ENCODE measurements around the gene C10orf143.
"Not testable (repeated sequence)": the region's sequence is repeated elsewhere in the genome, so short reads cannot be mapped to it uniquely, and the experiment has no call there.

Gene C10orf143

DNA sequence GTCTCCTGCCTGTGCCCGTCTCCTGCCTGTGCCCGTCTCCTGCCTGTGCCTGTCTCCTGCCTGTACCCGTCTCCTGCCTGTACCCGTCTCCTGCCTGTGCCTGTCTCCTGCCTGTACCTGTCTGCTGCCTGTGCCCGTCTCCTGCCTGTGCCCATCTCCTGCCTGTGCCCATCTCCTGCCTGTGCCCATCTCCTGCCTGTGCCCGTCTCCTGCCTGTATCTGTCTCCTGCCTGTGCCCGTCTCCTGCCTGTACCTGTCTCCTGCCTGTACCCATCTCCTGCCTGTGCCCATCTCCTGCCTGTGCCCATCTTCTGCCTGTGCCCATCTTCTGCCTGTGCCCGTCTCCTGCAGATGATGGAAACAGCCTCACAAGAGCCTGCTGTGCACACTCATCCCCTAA, 86.3 kb downstream of the C10orf143 start:
- H3K36me3 Mint-ChIP-seq (ENCODE audit: low read depth); H3K4me3 Mint-ChIP-seq; H3K9me3 Mint-ChIP-seq; H3K27me3 Mint-ChIP-seq; H3K27ac Mint-ChIP-seq; H3K4me1 Mint-ChIP-seq (ENCODE audit: low read depth); DNase-seq: not testable (repeated sequence)

GRCh38 chr10:130023454-130024230, 87.0 kb downstream of the C10orf143 start:
- Mint-ChIP-seq H3K27ac (no peak overlapping the region), H3K36me3 (ENCODE audit: low read depth) (no peaks in the 10 kb centered on the region), H3K27me3 (no peaks in the 10 kb centered on the region), H3K4me3 (no peak overlapping the region), H3K4me1 (ENCODE audit: low read depth) (no peaks in the 10 kb centered on the region), H3K9me3 (no peaks in the 10 kb centered on the region)
- no peak for DNase-seq

DNA sequence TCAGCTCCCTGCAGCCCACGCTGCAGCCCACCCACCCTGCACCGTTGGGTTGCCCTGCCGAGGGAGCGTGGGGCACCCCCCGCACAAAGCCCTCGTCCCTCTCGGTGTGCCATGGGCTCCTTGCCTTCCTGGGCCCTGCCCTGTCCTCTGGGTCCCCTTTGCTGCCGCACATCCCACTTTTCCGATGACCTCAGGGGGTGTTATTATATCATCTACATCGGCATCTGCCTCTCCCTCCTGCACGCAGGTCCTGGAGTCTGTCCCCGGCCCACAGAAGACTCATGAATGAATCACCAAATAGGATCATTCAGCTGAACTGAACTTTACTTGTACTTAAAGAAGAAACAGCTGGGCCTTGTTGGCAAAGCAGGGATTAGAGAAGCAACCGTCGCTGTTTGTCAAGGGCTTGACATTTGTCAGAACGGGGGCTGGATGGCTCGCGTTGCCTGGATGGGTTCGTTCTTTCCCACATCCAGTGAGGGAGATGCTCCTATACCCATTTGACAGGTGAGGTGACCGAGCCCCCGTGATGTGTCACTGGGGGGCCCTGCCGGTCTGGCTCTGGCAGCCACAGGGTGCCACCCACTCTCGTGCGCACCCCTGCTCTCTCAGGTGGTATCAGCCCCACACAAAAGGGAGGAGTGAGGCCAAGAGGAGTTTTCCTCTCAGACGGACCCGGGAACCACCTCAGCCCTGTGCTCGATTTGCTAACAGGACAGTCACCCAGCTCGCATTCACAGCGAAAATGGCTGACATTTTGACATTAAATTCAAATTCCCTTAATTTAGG, 87.9 kb downstream of the C10orf143 start:
- DNase-seq: no peak
- no peaks in the 10 kb centered on the region for H3K27me3 Mint-ChIP-seq
- no peak overlapping the region for H3K4me3 Mint-ChIP-seq
- H3K9me3 Mint-ChIP-seq: no peaks in the 10 kb centered on the region
- peaks cover 3% of the 10 kb centered on the region for H3K4me1 Mint-ChIP-seq (ENCODE audit: low read depth)
- no peak overlapping the region for H3K27ac Mint-ChIP-seq
- no peaks in the 10 kb centered on the region for H3K36me3 Mint-ChIP-seq (ENCODE audit: low read depth)

DNA sequence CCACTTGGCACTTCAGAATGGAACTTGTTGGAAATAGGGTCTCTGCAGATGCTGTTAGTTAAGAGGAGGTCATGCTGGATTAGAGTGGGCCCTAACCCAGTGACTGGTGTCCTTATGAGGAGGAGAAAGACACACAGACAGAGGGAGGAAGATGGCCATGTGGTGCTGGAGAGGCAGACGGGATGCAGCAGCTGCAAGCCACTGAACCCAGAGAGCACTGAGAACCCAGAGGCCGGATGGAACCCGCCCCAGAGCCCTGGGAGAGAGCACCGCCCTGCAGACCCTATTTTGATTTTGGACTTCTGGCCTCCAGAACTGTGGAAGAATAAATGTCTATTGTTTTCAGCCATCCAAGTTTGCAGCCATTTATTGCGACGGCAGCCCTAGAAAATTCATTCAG, 88.5 kb downstream of the C10orf143 start:
- no peaks in the 10 kb centered on the region for H3K36me3 Mint-ChIP-seq (ENCODE audit: low read depth)
- H3K27me3 Mint-ChIP-seq: no peaks in the 10 kb centered on the region
- H3K27ac Mint-ChIP-seq: no peak overlapping the region
- DNase-seq: no peak
- peaks cover 3% of the 10 kb centered on the region for H3K4me1 Mint-ChIP-seq (ENCODE audit: low read depth)
- no peaks in the 10 kb centered on the region for H3K9me3 Mint-ChIP-seq
- H3K4me3 Mint-ChIP-seq: no peak overlapping the region

DNA sequence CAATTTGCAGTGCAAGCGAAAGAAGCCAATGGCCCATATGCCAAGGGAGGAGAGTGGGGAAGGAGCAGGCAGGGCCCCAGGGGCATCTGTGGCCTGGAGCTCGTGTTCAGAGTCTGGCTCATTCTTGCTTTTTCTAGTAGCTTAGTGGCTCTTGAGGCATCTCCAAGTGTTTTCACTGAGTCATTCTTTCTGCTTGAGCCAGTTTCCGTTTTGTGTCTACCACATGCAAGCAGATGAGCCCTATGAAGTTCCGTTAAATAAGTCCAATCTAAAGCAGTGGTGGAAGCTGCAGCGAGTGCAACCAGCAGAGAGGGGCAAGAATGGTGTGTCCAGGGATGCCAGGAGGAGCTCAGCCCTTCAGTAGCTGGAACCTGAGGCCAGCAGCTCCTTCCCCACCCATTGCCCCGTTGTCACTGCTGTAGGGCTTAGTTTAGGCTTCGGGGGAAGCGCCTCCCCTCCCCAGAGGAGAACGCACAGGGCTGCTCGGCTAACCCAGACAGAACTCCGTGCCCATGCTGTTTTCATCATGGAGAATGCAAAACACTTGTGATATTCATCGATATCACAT, 89.2 kb downstream of the C10orf143 start:
- no peak overlapping the region for H3K4me3 Mint-ChIP-seq
- no peak overlapping the region for H3K27ac Mint-ChIP-seq
- H3K4me1 Mint-ChIP-seq (ENCODE audit: low read depth): peaks cover 3% of the 10 kb centered on the region
- DNase-seq: no peak
- H3K36me3 Mint-ChIP-seq (ENCODE audit: low read depth): no peaks in the 10 kb centered on the region
- no peaks in the 10 kb centered on the region for H3K9me3 Mint-ChIP-seq
- no peaks in the 10 kb centered on the region for H3K27me3 Mint-ChIP-seq

- Mint-ChIP-seq H3K36me3 (ENCODE audit: low read depth) (no peaks in the 10 kb centered on the region), H3K27me3 (no peaks in the 10 kb centered on the region), H3K4me1 (ENCODE audit: low read depth) (peaks cover 3% of the 10 kb centered on the region), H3K4me3 (no peak overlapping the region), H3K27ac (no peak overlapping the region), H3K9me3 (no peaks in the 10 kb centered on the region)
- no peak for DNase-seq
These were observed 89.8 kb downstream of the C10orf143 start for GRCh38 chr10:130020651-130021382.

- Mint-ChIP-seq H3K27ac (no peak overlapping the region), H3K4me1 (ENCODE audit: low read depth) (peaks cover 3% of the 10 kb centered on the region), H3K9me3 (no peaks in the 10 kb centered on the region), H3K36me3 (ENCODE audit: low read depth) (no peaks in the 10 kb centered on the region), H3K27me3 (no peaks in the 10 kb centered on the region), H3K4me3 (no peak overlapping the region)
- DNase-seq: no peak
These were observed 91.9 kb downstream of the C10orf143 start for GRCh38 chr10:130018730-130019185.

DNA sequence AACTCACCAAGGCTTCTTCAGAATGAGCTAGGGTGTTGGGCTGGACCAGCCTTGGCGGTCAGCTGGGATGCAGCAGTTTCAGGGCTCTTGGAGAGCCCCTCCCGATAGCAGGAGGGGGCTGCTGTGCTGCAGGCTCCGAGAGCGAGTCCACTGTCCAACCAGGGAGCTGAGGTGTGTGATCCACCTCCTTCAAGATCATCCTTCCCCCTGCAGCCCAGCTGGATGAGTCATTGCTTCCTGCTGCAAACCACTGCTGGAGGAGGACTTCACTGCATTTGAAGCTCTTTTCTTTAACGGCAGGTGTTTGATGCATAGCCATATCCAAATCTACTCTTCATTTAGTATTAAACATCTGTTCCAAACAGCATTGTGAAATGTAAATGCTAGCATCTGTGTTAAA, 92.4 kb downstream of the C10orf143 start:
- H3K4me1 Mint-ChIP-seq (ENCODE audit: low read depth): peaks cover 3% of the 10 kb centered on the region
- no peaks in the 10 kb centered on the region for H3K36me3 Mint-ChIP-seq (ENCODE audit: low read depth)
- no peaks in the 10 kb centered on the region for H3K9me3 Mint-ChIP-seq
- H3K27ac Mint-ChIP-seq: no peak overlapping the region
- H3K27me3 Mint-ChIP-seq: no peaks in the 10 kb centered on the region
- DNase-seq: no peak
- H3K4me3 Mint-ChIP-seq: no peak overlapping the region

GRCh38 chr10:130017631-130018022, 93.0 kb downstream of the C10orf143 start:
- no peak for DNase-seq
- H3K9me3 Mint-ChIP-seq: no peaks in the 10 kb centered on the region
- no peak overlapping the region for H3K27ac Mint-ChIP-seq
- peaks cover 3% of the 10 kb centered on the region for H3K4me1 Mint-ChIP-seq (ENCODE audit: low read depth)
- H3K27me3 Mint-ChIP-seq: no peaks in the 10 kb centered on the region
- no peak overlapping the region for H3K4me3 Mint-ChIP-seq
- no peaks in the 10 kb centered on the region for H3K36me3 Mint-ChIP-seq (ENCODE audit: low read depth)

- no peaks in the 10 kb centered on the region for H3K9me3 Mint-ChIP-seq
- no peaks in the 10 kb centered on the region for H3K36me3 Mint-ChIP-seq (ENCODE audit: low read depth)
- no peak overlapping the region for H3K27ac Mint-ChIP-seq
- H3K27me3 Mint-ChIP-seq: peaks cover under 1% of the 10 kb centered on the region
- no peak for DNase-seq
- H3K4me3 Mint-ChIP-seq: no peak overlapping the region
- H3K4me1 Mint-ChIP-seq (ENCODE audit: low read depth): peaks cover 3% of the 10 kb centered on the region
These were observed 93.5 kb downstream of the C10orf143 start for GRCh38 chr10:130016993-130017630.

GRCh38 chr10:130016095-130016494, 94.5 kb downstream of the C10orf143 start:
- Mint-ChIP-seq H3K36me3 (ENCODE audit: low read depth) (no peaks in the 10 kb centered on the region), H3K27me3 (peaks cover 4% of the 10 kb centered on the region), H3K27ac (no peak overlapping the region), H3K4me3 (no peak overlapping the region), H3K9me3 (no peaks in the 10 kb centered on the region), H3K4me1 (ENCODE audit: low read depth) (peaks cover 3% of the 10 kb centered on the region)
- DNase-seq: no peak

GRCh38 chr10:130015075-130015695, 95.4 kb downstream of the C10orf143 start:
- Mint-ChIP-seq H3K4me1 (ENCODE audit: low read depth) (peaks cover 3% of the 10 kb centered on the region), H3K36me3 (ENCODE audit: low read depth) (no peaks in the 10 kb centered on the region), H3K9me3 (no peaks in the 10 kb centered on the region), H3K4me3 (no peak overlapping the region), H3K27ac (no peak overlapping the region), H3K27me3 (peaks cover 4% of the 10 kb centered on the region)
- DNase-seq: no peak

DNA sequence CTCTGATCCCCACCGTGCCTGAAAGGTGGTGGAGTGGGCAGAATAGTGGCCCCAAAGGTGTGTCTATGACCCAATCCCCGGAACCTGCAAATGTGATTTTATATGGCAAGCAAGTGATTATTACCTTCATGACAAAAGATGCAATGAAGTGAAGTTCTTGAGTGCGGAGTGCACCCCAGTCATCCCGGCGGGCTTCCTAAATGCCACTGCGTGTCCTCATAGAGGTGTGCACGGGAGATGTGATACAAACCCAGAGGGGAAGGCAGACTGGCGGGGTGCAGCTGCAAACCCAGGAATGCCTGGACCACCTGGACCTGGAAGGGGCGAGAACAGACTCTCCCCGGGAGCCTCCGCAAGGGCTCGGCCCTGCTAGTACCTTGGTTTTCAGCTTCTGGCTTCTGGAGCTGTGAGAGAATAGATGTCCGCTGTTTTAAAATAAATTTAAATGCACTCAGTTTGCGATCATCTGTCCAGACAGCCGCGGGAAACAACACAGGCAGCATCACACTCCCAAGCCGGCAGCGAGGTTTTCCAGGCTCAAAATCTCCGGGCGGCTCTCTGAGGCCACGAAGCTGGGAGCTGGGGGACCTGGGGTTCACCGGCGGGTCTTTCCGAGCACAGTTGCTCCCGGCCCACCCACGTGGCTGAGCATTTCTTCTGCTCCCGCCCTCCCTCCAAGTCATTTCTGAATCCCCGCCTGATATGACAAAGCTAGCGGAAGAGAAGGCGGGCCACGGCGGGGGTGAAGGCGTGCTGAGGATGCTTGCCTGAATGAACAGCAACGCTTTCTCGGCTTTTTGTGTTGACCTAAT, 96.2 kb downstream of the C10orf143 start:
- DNase-seq: no peak
- no peak overlapping the region for H3K4me3 Mint-ChIP-seq
- H3K36me3 Mint-ChIP-seq (ENCODE audit: low read depth): no peaks in the 10 kb centered on the region
- H3K4me1 Mint-ChIP-seq (ENCODE audit: low read depth): peaks cover 3% of the 10 kb centered on the region
- H3K9me3 Mint-ChIP-seq: no peaks in the 10 kb centered on the region
- peaks cover 4% of the 10 kb centered on the region for H3K27me3 Mint-ChIP-seq
- H3K27ac Mint-ChIP-seq: no peak overlapping the region
